T-helper 2 cell treated with Interferon-gamma antibody and Interleukin-4, amounts not matched to agents 100 ng/mL and 5 ng/mL, for 36 hours (primary cell): Measurements from ENCODE around the gene PHF21A. TPM values are rescaled to one million over a fixed set of nuclear protein-coding genes. Genes with fewer than 3 reads are reported as not detected.
"Not testable (repeated sequence)": the region's sequence is repeated elsewhere in the genome, so short reads cannot be mapped to it uniquely, and the experiment has no call there.

Source experiments
- intact Hi-C: fragments of 100-400 bp; cut with micrococcal nuclease; formaldehyde crosslinking; loops from one replicate; pipeline ENCODE4 v1.15.1; 2023
- total RNA-seq: library from RNA; stranded (reverse); gene quantifications from 2 replicates; pipeline ENCODE4 v1.2.3, GENCODE V29; 2022

PHF21A gene
- total RNA-seq, 1 donor from 2014 or later: 32.2 TPM

DNA sequence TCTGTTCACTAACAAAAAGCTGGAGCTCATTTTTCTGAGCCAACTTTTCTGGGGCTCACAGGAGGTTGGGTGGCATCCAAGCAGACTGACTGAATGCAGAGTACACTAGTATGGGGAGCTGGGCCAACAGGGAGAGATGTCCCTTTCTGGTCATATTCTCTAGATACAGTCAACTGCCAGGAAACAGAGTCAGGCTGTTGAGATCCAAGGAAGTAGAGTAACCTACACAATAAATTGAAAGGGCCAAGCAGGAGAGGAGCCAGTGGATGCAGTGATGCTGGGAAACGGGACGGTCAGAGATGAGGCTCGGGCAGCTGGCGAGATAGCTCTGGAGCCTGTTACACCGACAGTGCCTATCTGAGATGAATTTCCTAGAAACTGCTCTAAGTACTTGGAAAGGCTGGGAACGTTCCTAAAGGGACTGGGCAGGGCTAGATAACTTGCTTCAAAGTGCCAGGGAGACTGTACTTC lies 127.7 kb downstream of the PHF21A start:
- intact Hi-C loops: no loop called here

GRCh38 chr11:45988921-45989320 lies 132.3 kb downstream of the PHF21A start:
- intact Hi-C loops: no loop called here

DNA sequence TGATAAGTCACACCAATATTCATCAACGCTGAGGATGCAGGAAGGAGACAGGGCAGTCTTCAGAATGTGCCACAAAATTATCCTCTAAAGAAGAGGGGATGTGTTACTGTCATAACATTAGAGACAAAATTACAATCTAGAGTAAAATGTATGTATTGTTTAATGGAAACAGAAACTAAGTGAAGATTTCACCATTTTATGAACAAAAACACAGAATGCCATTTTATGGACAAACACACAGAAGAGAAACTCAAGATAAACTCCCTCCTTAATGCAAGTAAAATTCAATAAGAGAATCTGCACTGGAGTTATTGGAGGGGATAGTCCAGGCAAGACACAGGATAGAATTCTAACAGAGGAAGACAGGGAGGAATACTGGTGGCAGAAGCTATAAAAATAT lies 136.0 kb downstream of the PHF21A start:
- intact Hi-C loops: no loop called here

DNA sequence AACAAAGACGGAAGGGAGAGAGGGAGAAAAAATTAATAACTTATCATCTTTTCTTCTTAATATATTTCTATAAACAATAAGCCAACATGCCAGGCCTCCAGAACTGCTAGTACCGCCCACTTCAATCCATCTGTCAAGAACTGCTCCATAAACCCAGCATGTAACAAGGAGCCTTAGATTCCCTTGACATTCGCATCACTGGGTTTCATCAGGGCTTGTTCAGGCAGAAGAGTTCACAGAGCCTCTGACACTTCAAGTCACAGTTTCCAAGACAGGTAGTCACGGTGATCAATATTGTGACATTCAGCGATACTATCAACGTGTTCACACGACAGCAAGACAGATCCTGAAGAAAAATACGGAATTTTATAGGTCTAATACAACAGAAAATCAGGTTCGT lies 137.1 kb downstream of the PHF21A start:
- intact Hi-C loops: no loop called here

DNA sequence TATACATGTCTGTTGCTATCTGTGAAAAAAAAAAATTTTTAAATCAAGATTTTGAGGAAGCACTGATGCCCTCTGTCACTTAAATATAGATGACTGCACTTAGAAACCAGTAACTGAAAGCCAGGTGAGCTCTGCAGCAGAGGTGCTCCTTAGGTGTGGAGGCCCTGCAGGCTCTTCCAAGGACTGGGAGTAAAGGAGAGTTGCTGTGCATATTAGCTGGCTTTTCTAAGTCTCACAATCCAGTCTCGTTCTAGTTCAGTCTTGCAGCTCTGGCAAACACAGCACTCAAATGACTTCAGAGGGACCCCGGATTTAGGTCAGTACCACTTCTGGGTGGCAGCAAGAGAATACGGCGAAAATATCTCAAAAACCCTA lies 137.8 kb downstream of the PHF21A start:
- intact Hi-C loops: no loop called here

GRCh38 chr11:45982656-45983470 lies 138.4 kb downstream of the PHF21A start:
- intact Hi-C loops: no loop called here

DNA sequence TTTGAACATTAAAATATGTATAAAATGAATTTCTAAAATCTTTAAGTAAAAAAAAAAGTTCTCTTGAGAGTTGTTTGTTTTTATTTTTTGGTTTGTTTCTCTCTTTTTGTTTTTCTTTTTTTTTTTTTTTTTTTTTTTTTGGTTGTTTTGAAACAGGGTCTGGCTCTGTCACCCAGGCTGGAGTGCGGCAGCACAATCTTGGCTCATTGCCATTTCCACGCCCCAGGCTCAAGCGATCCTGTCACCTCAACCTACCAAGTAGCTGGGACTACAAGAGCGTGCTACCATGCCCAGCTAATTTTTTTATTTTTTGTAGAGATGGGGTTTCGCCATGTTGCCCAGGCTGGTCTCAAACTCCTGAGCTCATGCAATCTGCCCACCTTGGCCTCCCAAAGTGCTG lies 139.4 kb downstream of the PHF21A start:
- intact Hi-C loops: not testable (repeated sequence)

DNA sequence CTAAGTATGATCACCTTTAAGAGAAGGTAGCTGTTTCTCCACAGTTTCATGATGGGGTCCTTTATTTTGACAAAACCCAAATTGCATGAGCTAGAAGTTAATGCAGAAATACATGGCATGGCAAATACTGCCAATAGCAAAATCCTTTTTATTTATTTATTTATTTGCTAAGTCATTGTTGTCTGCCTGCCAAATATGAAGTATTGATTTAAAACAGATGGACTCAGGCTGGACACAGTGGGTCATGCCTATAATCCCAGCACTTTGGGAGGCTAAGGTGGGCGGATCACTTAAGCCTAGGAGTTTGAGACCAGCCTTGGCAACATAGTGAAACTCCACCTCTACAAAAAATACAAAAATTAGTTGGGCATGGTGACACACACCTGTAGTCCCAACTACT lies 146.4 kb downstream of the PHF21A start:
- intact Hi-C loops: no loop called here

DNA sequence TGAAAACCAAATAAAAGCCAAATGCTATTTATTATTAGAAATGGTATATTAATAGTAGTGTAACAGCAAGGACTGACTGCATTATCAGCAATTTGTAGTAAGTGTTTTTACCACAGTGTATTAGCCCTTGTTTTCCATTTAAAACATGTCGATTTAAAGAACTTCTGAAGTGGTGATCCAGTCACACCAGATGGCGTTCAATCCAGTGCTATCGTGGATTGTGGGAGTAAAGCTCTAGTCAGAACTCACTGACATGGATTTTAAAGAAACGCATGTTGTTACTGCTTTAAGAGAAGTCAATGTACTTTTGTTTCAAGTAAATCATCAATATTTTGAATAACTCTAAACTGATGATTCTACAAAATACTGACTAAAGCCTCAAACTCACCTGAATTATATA lies 147.7 kb downstream of the PHF21A start:
- intact Hi-C loops: no loop called here

GRCh38 chr11:45968901-45969300 lies 152.4 kb downstream of the PHF21A start:
- intact Hi-C loops: loop anchor here (10.0 kb wide), 1 partner anchor 336 kb away; no protein-coding TSS in a partner anchor

- intact Hi-C loops: loop anchor here (10.0 kb wide), 1 partner anchor 337 kb away; no protein-coding TSS in a partner anchor
Measured at GRCh38 chr11:45967506-45967905, 153.7 kb downstream of the PHF21A start.

- intact Hi-C loops: loop anchor here (1.0 to 10.0 kb wide), 3 partner anchors 41 to 340 kb away; no protein-coding TSS in a partner anchor
Measured at GRCh38 chr11:45964911-45965389, 156.3 kb downstream of the PHF21A start.

- intact Hi-C loops: loop anchor here (10.0 kb wide), 1 partner anchor 343 kb away; no protein-coding TSS in a partner anchor
Measured at GRCh38 chr11:45961751-45962240, 159.5 kb downstream of the PHF21A start.

- intact Hi-C loops: loop anchor here (10.0 kb wide), 1 partner anchor 344 kb away; no protein-coding TSS in a partner anchor
Measured at GRCh38 chr11:45960387-45961095, 160.7 kb downstream of the PHF21A start.

DNA sequence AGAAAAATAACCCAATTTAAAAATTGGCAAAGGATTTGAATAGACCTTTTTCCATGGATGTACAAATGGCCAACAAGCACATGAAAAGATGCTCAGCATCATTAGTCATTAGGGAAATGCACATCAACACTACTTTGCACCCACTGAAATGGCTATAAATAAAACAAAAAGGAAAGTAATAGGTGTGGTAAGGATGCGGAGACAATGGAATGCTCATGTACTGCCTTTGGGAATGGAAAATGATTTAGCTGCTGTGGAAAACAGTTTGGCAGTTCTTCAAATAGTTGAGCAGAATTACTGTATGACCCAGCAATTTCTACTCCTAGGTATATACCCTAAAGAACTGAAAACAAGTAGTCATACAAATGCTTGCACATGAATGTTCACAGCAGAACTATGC lies 161.4 kb downstream of the PHF21A start:
- intact Hi-C loops: loop anchor here (10.0 kb wide), 1 partner anchor 345 kb away; no protein-coding TSS in a partner anchor

- intact Hi-C loops: no loop called here
Measured at GRCh38 chr11:45949992-45950407, 171.3 kb downstream of the PHF21A start.

DNA sequence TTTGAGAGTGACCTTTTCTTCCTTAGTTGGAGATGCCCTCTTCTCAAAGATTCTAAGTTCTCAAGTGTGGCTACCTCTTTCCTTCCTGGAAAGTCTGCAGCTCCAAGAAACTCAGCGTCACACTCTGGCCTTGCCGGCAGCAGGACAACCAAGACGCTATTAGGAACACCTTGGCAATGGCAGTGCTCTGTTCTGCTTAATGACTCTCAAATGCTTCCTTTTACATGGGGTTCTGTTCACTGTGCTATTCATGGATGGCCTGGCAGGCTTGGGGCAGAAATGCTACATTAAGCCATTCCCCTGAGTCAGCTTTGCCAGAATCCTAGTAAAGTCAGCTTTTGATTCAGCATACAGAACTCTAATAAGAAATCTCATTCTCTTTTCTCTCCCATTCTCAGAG lies 172.9 kb downstream of the PHF21A start:
- intact Hi-C loops: no loop called here

DNA sequence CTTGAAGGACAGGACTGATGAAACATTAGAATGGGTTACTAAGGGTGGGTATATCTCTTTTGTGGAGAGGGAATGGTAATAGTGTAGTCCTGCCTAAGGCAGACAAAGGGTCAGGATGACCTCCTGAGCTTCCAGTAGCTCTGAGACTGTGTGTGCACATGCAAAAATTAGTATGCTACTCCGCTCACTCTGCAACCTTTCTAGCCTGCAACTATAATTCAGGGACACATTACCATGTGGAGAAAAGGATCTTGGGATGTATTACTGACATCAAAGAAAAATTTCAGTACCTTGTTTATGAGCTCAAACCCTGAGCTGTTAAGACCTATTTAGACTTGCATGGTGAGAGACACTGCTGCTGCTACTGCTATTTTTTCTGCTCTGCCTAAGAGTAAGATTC lies 173.4 kb downstream of the PHF21A start:
- intact Hi-C loops: no loop called here

GRCh38 chr11:45945397-45945999 lies 175.8 kb downstream of the PHF21A start:
- intact Hi-C loops: no loop called here

- intact Hi-C loops: no loop called here
Measured at GRCh38 chr11:45942381-45942780, 178.9 kb downstream of the PHF21A start.

DNA sequence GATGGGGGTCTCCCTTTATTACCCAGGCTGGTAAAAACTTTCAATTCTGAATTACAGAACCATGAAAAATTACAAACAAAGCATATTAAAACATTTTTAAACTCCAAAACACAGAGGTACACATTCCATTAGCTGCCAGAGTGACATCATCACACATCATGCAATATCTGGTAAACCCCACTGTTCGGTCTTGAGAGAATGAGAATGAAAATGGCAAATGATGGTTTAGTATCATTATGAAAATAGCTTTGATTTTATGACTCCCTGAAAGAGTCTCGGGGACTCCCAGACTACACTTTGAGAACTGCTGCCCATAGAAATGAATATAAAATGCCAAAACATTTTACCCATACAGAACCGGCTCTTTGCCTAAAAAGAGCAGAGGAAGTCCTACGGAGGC lies 180.0 kb downstream of the PHF21A start:
- intact Hi-C loops: no loop called here
